HepG2 (cell line): ENCODE data around the gene PPP1R16B. TPM values are rescaled to one million over a fixed set of nuclear protein-coding genes. Genes with fewer than 3 reads are reported as not detected.

Experiments
- ATF5 ChIP-seq: sonication (generic); formaldehyde crosslinking; IDR thresholded peaks from 2 replicates; pipeline ENCODE4 v1.4.0; 2020; ENCODE audit warnings: mild to moderate bottlenecking, low read depth, missing genetic modification reagents
- BRD4 ChIP-seq: sonication (generic); formaldehyde crosslinking; IDR thresholded peaks from 2 replicates; pipeline ENCODE4 v1.4.0; 2020; ENCODE audit warnings: missing genetic modification reagents
- CEBPG ChIP-seq: IDR thresholded peaks from 2 replicates; pipeline ENCODE4 v1.6.1; 2016
- CHCHD3 ChIP-seq: sonication (generic); formaldehyde crosslinking; IDR thresholded peaks from 2 replicates; pipeline ENCODE4 v1.8.0; 2022; ENCODE audit warnings: mild to moderate bottlenecking, missing genetic modification reagents, moderate library complexity
- GRHL1 ChIP-seq: sonication (generic); formaldehyde crosslinking; conservative IDR thresholded peaks from 2 replicates; pipeline ENCODE4 v1.8.0; 2022; ENCODE audit warnings: missing genetic modification reagents
- HOMEZ ChIP-seq: IDR thresholded peaks from 2 replicates; pipeline ENCODE4 v1.6.1; 2016; ENCODE audit warnings: low read depth
- MTERF4 ChIP-seq: sonication (generic); formaldehyde crosslinking; IDR thresholded peaks from 2 replicates; pipeline ENCODE4 v1.8.0; 2023; ENCODE audit warnings: mild to moderate bottlenecking, missing genetic modification reagents
- NR3C1 ChIP-seq: sonication (generic); formaldehyde crosslinking; IDR thresholded peaks from 2 replicates; pipeline ENCODE4 v1.4.0; 2020; ENCODE audit warnings: missing genetic modification reagents
- SP140L ChIP-seq: sonication (generic); formaldehyde crosslinking; IDR thresholded peaks from 2 replicates; pipeline ENCODE4 v1.4.0; 2020; ENCODE audit warnings: missing genetic modification reagents, borderline replicate concordance
- XBP1 ChIP-seq: sonication (generic); formaldehyde crosslinking; IDR thresholded peaks from 2 replicates; pipeline ENCODE4 v1.5.0; 2020; ENCODE audit warnings: missing genetic modification reagents
- ZBTB10 ChIP-seq: sonication (generic); formaldehyde crosslinking; IDR thresholded peaks from 2 replicates; pipeline ENCODE4 v1.4.0; 2020; ENCODE audit warnings: missing genetic modification reagents, borderline replicate concordance
- ZNF101 ChIP-seq: sonication (generic); formaldehyde crosslinking; IDR thresholded peaks from 2 replicates; pipeline ENCODE4 v1.4.0; 2020; ENCODE audit warnings: mild to moderate bottlenecking, low read depth, missing genetic modification reagents, borderline replicate concordance
- ZNF234 ChIP-seq: sonication (generic); formaldehyde crosslinking; conservative IDR thresholded peaks from 2 replicates; pipeline ENCODE4 v1.5.1; 2020; ENCODE audit warnings: mild to moderate bottlenecking, missing genetic modification reagents
- ZNF280D ChIP-seq: sonication (generic); formaldehyde crosslinking; IDR thresholded peaks from 2 replicates; pipeline ENCODE4 v1.5.1; 2020; ENCODE audit warnings: mild to moderate bottlenecking, missing genetic modification reagents
- ZNF550 ChIP-seq: sonication (generic); formaldehyde crosslinking; IDR thresholded peaks from 2 replicates; pipeline ENCODE4 v1.4.0; 2020; ENCODE audit warnings: mild to moderate bottlenecking, missing genetic modification reagents, borderline replicate concordance
- ZNF577 ChIP-seq: sonication (generic); formaldehyde crosslinking; IDR thresholded peaks from 2 replicates; pipeline ENCODE4 v1.4.0; 2020; ENCODE audit warnings: mild to moderate bottlenecking, low read depth, missing genetic modification reagents, borderline replicate concordance
- ZSCAN25 ChIP-seq: sonication (generic); formaldehyde crosslinking; IDR thresholded peaks from 2 replicates; pipeline ENCODE4 v1.8.0; 2022; ENCODE audit warnings: mild to moderate bottlenecking, missing genetic modification reagents
- polyA plus RNA-seq, 8 experiments: library from polyadenylated mRNA; depleted of rRNA in 3 of 8; stranded (reverse) in 7 of 8; unstranded in 1 of 8; fragments of >200 nt; fragmentation: Illumina TruSeq in 4 of 8; extraction: Trizol in 4 of 8; gene quantifications; 2 replicates each; pipeline versions ENCODE4 v1.2.1 to v1.2.3, GENCODE V29; 2011 to 2016; ENCODE audit warnings: low read depth in 4 of 8, missing spikeins in 1 of 8, mixed read lengths in 1 of 8; ENCODE audit not compliant: insufficient read depth in 1 of 8
- total RNA-seq, 5 experiments: library from RNA; depleted of rRNA; stranded (reverse); fragments of >200 nt; fragmentation: Illumina TruSeq; extraction: Trizol; gene quantifications; 2 replicates each; pipeline ENCODE4 v1.2.3, GENCODE V29; 2016; ENCODE audit warnings: low read depth in 1 of 5

PPP1R16B gene
- total and polyA plus RNA-seq, 2 of the 13 experiments (the other 11 are each of a cell fraction or from before 2014, with no cell fraction given) = 0.02 to 0.11 TPM

GRCh38 chr20:38825901-38826625 is 20.6 kb downstream of the PPP1R16B start (continued):
- no peak for TF ChIP-seq GRHL1 (CRISPR knock-in tag)
- TF ChIP-seq ZBTB10 (CRISPR knock-in tag) = peak; percentile 79; the same call in 1 of the 2 replicates
- no peak for TF ChIP-seq XBP1 (CRISPR knock-in tag)
- TF ChIP-seq CEBPG (CRISPR knock-in tag) = peak; percentile 74
- peak; percentile 50; the same call in 1 of the 2 replicates for TF ChIP-seq ZSCAN25 (CRISPR knock-in tag)
- TF ChIP-seq CHCHD3 (CRISPR knock-in tag) = no peak
- no peak for TF ChIP-seq ZNF280D (CRISPR knock-in tag)
- TF ChIP-seq SP140L (CRISPR knock-in tag) = 0 out of 2 replicates have a peak, but pooled peaks have one; percentile 26
- no peak for TF ChIP-seq ZNF101 (CRISPR knock-in tag)
- peak; percentile 28; the same call in 1 of the 2 replicates for TF ChIP-seq BRD4 (CRISPR knock-in tag)
- peak; percentile 92 for TF ChIP-seq HOMEZ (CRISPR knock-in tag)
- 0 out of 2 replicates have a peak, but pooled peaks have one; percentile 68 for TF ChIP-seq ZNF577 (CRISPR knock-in tag)
- no peak for TF ChIP-seq ZNF550 (CRISPR knock-in tag)
- TF ChIP-seq NR3C1 = no peak
- TF ChIP-seq ZNF234 (CRISPR knock-in tag) = no peak
- no peak; the same call in 1 of the 2 replicates for TF ChIP-seq MTERF4 (CRISPR knock-in tag)
- 0 out of 2 replicates have a peak, but pooled peaks have one; percentile 81 for TF ChIP-seq ATF5 (CRISPR knock-in tag)
